Measurements from ENCODE around the gene SDR39U1.

- TF ChIP-seq CTCF (IDR thresholded peaks at IDR 0.05) (no peak), POLR2A (IDR thresholded peaks at IDR 0.05) (no peak)
Observed at GRCh38 chr14:24437020-24437735, 5.4 kb downstream of the SDR39U1 start.

Data from right lobe of liver (tissue), 4 donors.